GM18526 (cell line): ENCODE results near the gene GRID1.

Experiments
- POLR2A ChIP-seq: IDR thresholded peaks from 3 replicates; pipeline ENCODE4 v1.6.1; 2011; ENCODE audit not compliant: insufficient read length; ENCODE audit errors: extremely low read depth

Gene GRID1

GRCh38 chr10:85667638-85668233, 698.9 kb downstream of the GRID1 start:
- TF ChIP-seq POLR2A = no peak

- TF ChIP-seq POLR2A = no peak
Measured at GRCh38 chr10:85666987-85667386, 699.6 kb downstream of the GRID1 start.

GRCh38 chr10:85666102-85666501, 700.5 kb downstream of the GRID1 start:
- no peak for TF ChIP-seq POLR2A

DNA sequence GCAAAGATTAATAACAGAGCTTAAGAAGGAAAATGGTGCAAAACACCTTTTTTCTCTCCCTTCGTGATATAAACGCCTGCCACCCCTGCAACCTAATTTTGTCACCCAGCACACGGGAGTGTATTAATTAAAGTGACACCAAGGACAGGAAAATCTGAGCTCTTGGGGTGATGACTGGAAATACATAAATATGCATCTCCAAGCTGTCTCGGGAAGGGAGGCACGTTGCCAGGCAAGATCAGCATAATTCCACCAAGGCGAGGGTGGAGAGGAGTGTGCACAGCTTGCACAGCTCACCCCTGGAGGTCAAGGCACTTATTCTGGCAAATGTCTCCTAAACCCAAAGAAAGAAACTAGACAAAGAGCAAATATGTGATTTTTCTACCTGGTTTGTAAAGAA, 700.9 kb downstream of the GRID1 start:
- TF ChIP-seq POLR2A = no peak

DNA sequence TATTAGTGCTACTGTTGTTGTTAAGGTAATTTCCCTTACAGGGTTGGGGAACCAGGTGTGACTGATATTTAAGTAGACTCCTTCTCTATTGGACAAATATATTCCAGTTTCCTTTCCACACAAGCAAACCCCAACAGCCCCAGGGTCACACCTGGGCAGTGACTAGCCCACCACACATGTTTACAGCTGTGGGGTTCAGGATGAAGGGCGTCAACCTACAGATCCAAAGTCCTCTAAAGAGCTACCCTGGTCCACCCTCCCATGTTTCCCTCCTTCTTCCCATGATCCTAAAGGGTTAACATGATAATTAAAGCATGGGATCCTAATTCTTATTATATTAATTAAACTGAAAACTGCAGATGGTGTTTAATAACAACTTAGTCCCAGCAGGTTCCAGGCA, 701.5 kb downstream of the GRID1 start:
- no peak for TF ChIP-seq POLR2A

DNA sequence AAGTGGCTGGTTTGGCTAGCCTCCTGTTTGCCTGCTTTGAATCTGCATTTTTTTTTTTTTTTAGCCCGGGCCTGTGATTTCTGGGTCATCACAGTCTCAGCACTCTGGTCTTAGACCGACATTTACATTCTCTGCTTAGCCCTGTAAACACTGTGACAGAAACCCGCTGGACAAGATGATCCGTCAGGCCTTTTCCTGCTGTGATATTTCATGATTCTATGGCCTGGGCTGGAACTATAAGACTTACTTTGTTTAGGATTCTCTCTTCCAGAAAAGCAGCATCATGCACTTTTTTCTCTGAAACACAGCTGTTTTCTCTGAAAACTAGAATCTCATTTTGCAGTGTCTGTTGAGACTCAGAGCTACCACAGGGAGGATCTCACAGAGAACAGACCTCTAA, 705.5 kb downstream of the GRID1 start:
- TF ChIP-seq POLR2A = no peak

DNA sequence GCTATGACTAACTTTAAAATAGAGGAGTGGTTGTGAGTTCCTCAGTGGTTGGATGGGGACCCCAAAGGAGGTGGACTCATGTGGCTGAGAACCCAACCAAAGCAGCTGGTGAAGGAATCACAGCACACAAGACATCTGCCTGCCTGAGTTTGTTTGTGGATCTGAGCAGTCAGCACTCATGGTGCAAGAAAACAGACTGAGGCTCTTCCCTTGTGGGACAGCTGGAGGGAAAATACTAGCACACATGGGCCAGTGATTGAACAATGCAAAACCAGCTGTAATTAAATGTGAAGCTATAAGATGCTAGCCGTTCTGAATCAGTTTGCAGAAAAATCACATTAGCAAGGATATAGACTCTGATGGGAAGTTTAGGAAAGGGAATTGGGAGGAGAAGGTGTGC, 707.3 kb downstream of the GRID1 start:
- no peak for TF ChIP-seq POLR2A

GRCh38 chr10:85658518-85658917, 708.1 kb downstream of the GRID1 start:
- no peak for TF ChIP-seq POLR2A

GRCh38 chr10:85657476-85658113, 709.0 kb downstream of the GRID1 start:
- TF ChIP-seq POLR2A = no peak

DNA sequence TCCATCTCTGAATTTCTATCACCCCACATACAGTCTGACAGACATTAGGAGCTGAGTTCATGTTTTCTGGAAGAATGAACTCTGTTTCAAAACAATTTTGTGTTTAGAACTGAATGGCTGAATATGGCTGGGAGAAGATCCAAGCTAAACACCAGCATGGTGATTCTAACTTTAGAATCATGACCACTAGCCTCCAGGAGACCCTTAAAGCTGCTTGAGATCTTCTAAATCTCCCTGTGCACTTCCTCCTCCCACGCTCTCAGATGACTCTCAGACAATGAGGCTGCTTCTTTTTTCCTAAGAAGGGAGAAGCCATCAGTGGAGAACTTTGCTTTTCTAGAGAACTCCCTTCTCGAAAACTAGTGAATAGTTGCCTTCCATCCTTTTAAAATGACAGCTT, 711.2 kb downstream of the GRID1 start:
- TF ChIP-seq POLR2A = no peak

DNA sequence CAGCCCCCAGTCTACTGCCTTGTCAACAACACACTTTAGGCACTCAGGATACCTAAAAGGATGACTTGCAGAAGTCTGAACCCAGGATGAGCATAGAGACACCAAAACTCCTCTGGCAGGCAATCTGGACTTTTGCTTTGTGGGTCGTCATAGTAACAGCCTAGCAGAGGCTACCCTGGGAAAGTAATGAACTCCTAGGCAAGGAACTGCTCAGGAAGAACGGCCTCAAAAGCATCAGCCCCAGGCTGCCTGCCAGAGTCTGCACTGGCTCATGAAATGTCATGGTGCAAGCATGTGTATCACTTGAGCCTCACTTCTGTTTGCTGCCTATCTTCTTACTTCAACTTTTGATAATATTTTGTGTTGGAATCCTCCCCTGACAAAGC, 715.1 kb downstream of the GRID1 start:
- no peak for TF ChIP-seq POLR2A

GRCh38 chr10:85650791-85651496, 715.7 kb downstream of the GRID1 start:
- no peak for TF ChIP-seq POLR2A

GRCh38 chr10:85649461-85649860, 717.1 kb downstream of the GRID1 start:
- no peak for TF ChIP-seq POLR2A

DNA sequence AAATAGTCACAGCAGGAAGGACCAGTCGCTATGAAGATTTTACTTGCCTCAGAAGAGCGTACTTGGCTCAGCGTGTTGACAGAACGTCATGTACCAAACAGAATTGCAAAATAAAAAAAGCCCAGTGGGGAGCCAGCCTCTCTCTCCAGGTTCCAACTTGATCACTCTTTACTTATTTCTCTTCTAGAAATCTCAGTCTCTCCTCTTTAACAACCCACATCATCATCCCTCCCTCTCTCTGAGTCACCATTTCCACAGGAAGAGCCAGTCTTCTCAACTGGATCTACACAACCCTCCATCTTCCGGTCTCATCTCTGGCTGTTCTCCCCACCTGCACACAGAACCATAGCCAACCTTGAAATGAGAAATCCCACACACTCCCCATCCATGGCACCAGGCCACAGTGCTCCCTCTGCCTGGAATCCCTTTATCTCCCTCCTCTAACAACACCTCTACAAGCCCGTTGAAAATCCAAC, 718.3 kb downstream of the GRID1 start:
- no peak for TF ChIP-seq POLR2A

GRCh38 chr10:85647741-85648140, 718.9 kb downstream of the GRID1 start:
- TF ChIP-seq POLR2A = no peak

GRCh38 chr10:85645926-85646711, 720.5 kb downstream of the GRID1 start:
- no peak for TF ChIP-seq POLR2A
